IMR-90 (cell line): ENCODE data around the gene LIN7C. TPM values are rescaled to one million over a fixed set of nuclear protein-coding genes. Genes with fewer than 3 reads are reported as not detected.
A peak's percentile ranks its signal among the peaks of the same experiment; 100 is the strongest.

Source experiments
- ATAC-seq: fragments of 200-7000 bp; cut with Tn5 transposase; 2 replicates; pipeline ENCODE4 v1.9.1; 2020; ENCODE audit warnings: low read depth, mild to moderate bottlenecking, moderate library complexity
- BruUV-seq: library from RNA; stranded (reverse); fragments of 400-500 nt; replicated peaks from 2 replicates; lab custom pipeline; 2021; lab: Mats Ljungman, UMichigan
- CTCF ChIA-PET: fragments of 300-600 bp; formaldehyde crosslinking; extraction: SDS; loops from one replicate; lab custom pipeline; 2021; ENCODE audit warnings: antibody characterized with exemption; lab: Yijun Ruan, JAX
- POLR2A ChIA-PET: fragments of 300-600 bp; sonication (Branson Sonifier 250); formaldehyde crosslinking; loops from one replicate; lab custom pipeline; 2022; ENCODE audit warnings: antibody characterized with exemption; ENCODE audit not compliant: unreplicated experiment; lab: Charles Lee
- DNase-seq: peaks from one replicate; pipeline ENCODE4 v3.0.0; 2013
- H2AFZ ChIP-seq: replicated peaks from 2 replicates; pipeline ENCODE3; 2013; ENCODE audit warnings: low read length, mild to moderate bottlenecking; ENCODE audit not compliant: poor library complexity
- H2AK5ac ChIP-seq: 2 replicates; pipeline ENCODE4 v1.6.1; 2013; ENCODE audit warnings: low read depth, low read length, inconsistent platforms
- H2AK9ac ChIP-seq: replicated peaks from 2 replicates; pipeline ENCODE3; 2013; ENCODE audit warnings: mild to moderate bottlenecking, low read depth, low read length, moderate library complexity; ENCODE audit not compliant: poor library complexity
- H2BK120ac ChIP-seq: 2 replicates; pipeline ENCODE4 v1.6.1; 2013; ENCODE audit warnings: low read depth, low read length, inconsistent platforms
- H2BK15ac ChIP-seq: 3 replicates; pipeline ENCODE4 v1.6.1; 2013; ENCODE audit warnings: low read depth, low read length, inconsistent platforms
- H2BK20ac ChIP-seq: 2 replicates; pipeline ENCODE4 v1.6.1; 2013; ENCODE audit warnings: low read depth, mild to moderate bottlenecking, inconsistent platforms, low read length, moderate library complexity
- H2BK5ac ChIP-seq: 2 replicates; pipeline ENCODE4 v1.6.1; 2013; ENCODE audit warnings: mild to moderate bottlenecking, low read depth, low read length, inconsistent platforms; ENCODE audit not compliant: poor library complexity, severe bottlenecking
- H3K14ac ChIP-seq: replicated peaks from 2 replicates; pipeline ENCODE4 v1.6.1; 2013; ENCODE audit warnings: low read depth, low read length, inconsistent platforms
- H3K18ac ChIP-seq: 2 replicates; pipeline ENCODE4 v1.6.1; 2013; ENCODE audit warnings: low read depth, low read length, control low read depth
- H3K23ac ChIP-seq: 2 replicates; pipeline ENCODE4 v1.6.1; 2013; ENCODE audit warnings: low read depth, low read length, inconsistent platforms
- H3K27ac ChIP-seq: 2 replicates; pipeline ENCODE4 v1.5.1; 2013; ENCODE audit warnings: mild to moderate bottlenecking, control low read depth, low read length; ENCODE audit not compliant: insufficient read depth
- H3K27me3 ChIP-seq: 2 replicates; pipeline ENCODE4 v1.6.1; 2013; ENCODE audit warnings: low read length; ENCODE audit not compliant: control insufficient read depth, insufficient read depth
- H3K36me3 ChIP-seq: 2 replicates; pipeline ENCODE4 v1.6.1; 2013; ENCODE audit warnings: low read length, mixed read lengths; ENCODE audit not compliant: control insufficient read depth, insufficient read depth
- H3K4ac ChIP-seq: 2 replicates; pipeline ENCODE4 v1.6.1; 2013; ENCODE audit warnings: low read depth, low read length, inconsistent platforms
- H3K4me1 ChIP-seq: 2 replicates; pipeline ENCODE4 v1.6.1; 2013; ENCODE audit warnings: low read length, mixed read lengths; ENCODE audit not compliant: control insufficient read depth, insufficient read depth
- H3K4me2 ChIP-seq: 2 replicates; pipeline ENCODE4 v1.6.1; 2013; ENCODE audit warnings: low read depth, mild to moderate bottlenecking, control low read depth, low read length, moderate library complexity
- H3K4me3 ChIP-seq: 2 replicates; pipeline ENCODE4 v1.5.1; 2013; ENCODE audit warnings: low read depth, mild to moderate bottlenecking, control low read depth, low read length, moderate library complexity; ENCODE audit not compliant: insufficient read depth
- H3K56ac ChIP-seq: 2 replicates; pipeline ENCODE4 v1.6.1; 2013; ENCODE audit warnings: low read length, inconsistent platforms; ENCODE audit not compliant: insufficient read depth; ENCODE audit errors: extremely low read depth
- H3K79me1 ChIP-seq, 2 experiments: 2 replicates each; pipeline ENCODE4 v1.6.1; 2013; ENCODE audit warnings: low read length in 2 of 2, inconsistent platforms in 1 of 2, low read depth in 1 of 2
- H3K9ac ChIP-seq: 2 replicates; pipeline ENCODE4 v1.6.1; 2013; ENCODE audit warnings: low read depth, low read length, control low read depth
- H3K9me1 ChIP-seq: 2 replicates; pipeline ENCODE4 v1.6.1; 2013; ENCODE audit warnings: low read length, inconsistent platforms; ENCODE audit not compliant: insufficient read depth
- H3K9me3 ChIP-seq: 2 replicates; pipeline ENCODE4 v1.6.1; 2013; ENCODE audit warnings: low read length; ENCODE audit not compliant: control insufficient read depth, insufficient read depth
- H4K20me1 ChIP-seq: 2 replicates; pipeline ENCODE4 v1.6.1; 2013; ENCODE audit warnings: low read length, inconsistent platforms; ENCODE audit not compliant: insufficient read depth
- H4K5ac ChIP-seq: 2 replicates; pipeline ENCODE4 v1.6.1; 2013; ENCODE audit warnings: mild to moderate bottlenecking, low read depth, low read length, control low read depth
- H4K8ac ChIP-seq, 2 experiments: 2 replicates each; pipeline ENCODE4 v1.6.1; 2013; ENCODE audit warnings: low read depth in 2 of 2, low read length in 2 of 2, control low read depth in 1 of 2, inconsistent platforms in 1 of 2
- H4K91ac ChIP-seq: 2 replicates; pipeline ENCODE4 v1.6.1; 2013; ENCODE audit warnings: low read depth, low read length, inconsistent platforms; ENCODE audit not compliant: insufficient read depth
- BHLHE40 ChIP-seq: fragments of 150-350 bp; IDR thresholded peaks from 2 replicates; pipeline ENCODE4 v1.6.1; 2016; ENCODE audit warnings: mild to moderate bottlenecking, low read depth, low read length
- CEBPB ChIP-seq: IDR thresholded peaks from 2 replicates; pipeline ENCODE4 v1.6.1; 2012; ENCODE audit warnings: low read depth, low read length, improper control_type of control experiment
- CHD1 ChIP-seq: IDR thresholded peaks from 2 replicates; pipeline ENCODE4 v1.6.1; 2012; ENCODE audit warnings: low read depth, low read length, improper control_type of control experiment
- FOS ChIP-seq: fragments of 150-350 bp; IDR thresholded peaks from 2 replicates; pipeline ENCODE4 v1.6.1; 2016; ENCODE audit warnings: low read depth, low read length
- MAZ ChIP-seq: IDR thresholded peaks from 2 replicates; pipeline ENCODE4 v1.6.1; 2012; ENCODE audit warnings: low read depth, mild to moderate bottlenecking, low read length, improper control_type of control experiment, moderate library complexity, borderline replicate concordance
- POLR2A ChIP-seq: IDR thresholded peaks from 2 replicates; pipeline ENCODE4 v1.6.1; 2012; ENCODE audit warnings: mild to moderate bottlenecking, low read depth, low read length
- RAD21 ChIP-seq: IDR thresholded peaks from 2 replicates; pipeline ENCODE4 v1.6.1; 2012; ENCODE audit warnings: low read length, improper control_type of control experiment
- RCOR1 ChIP-seq: IDR thresholded peaks from 2 replicates; pipeline ENCODE4 v1.6.1; 2012; ENCODE audit warnings: mild to moderate bottlenecking, low read length, improper control_type of control experiment; ENCODE audit not compliant: insufficient replicate concordance
- RFX5 ChIP-seq: IDR thresholded peaks from 2 replicates; pipeline ENCODE4 v1.8.0; 2012; ENCODE audit warnings: low read depth, mild to moderate bottlenecking, low read length, moderate library complexity
- SMC3 ChIP-seq: fragments of 150-350 bp; IDR thresholded peaks from 2 replicates; pipeline ENCODE4 v1.6.1; 2016; ENCODE audit warnings: low read depth, mild to moderate bottlenecking, antibody characterized with exemption, low read length, moderate library complexity
- dilution Hi-C: fragments of 300-500 bp; cut with HindIII; formaldehyde crosslinking; loops from one replicate; pipeline ENCODE4 v1.14.3; 2018; ENCODE audit warnings: low sequenced_read_pairs; ENCODE audit not compliant: unreplicated experiment
- in situ Hi-C: fragments of 300-500 bp; cut with MboI; formaldehyde crosslinking; loops from 3 replicates; pipeline ENCODE4 v1.14.3; 2019; ENCODE audit warnings: low sequenced_read_pairs, inconsistent platforms, mixed read lengths
- intact Hi-C: fragments of 100-400 bp; cut with micrococcal nuclease; formaldehyde crosslinking; loops from 2 replicates; pipeline ENCODE4 v1.10.0; 2022
- polyA plus RNA-seq, 3 experiments: library from polyadenylated mRNA; depleted of rRNA; stranded (reverse); fragments of >200 nt; gene quantifications; 2 replicates each; pipeline ENCODE4 v1.2.3, GENCODE V29; 2012; ENCODE audit warnings: low replicate concordance in 1 of 3
- total RNA-seq: library from RNA; depleted of rRNA; stranded (reverse); fragments of >200 nt; gene quantifications from 2 replicates; pipeline ENCODE4 v1.2.3, GENCODE V29; 2012
- TF ChIP-seq, protein P1 (sequence below): fragments of 150-350 bp; IDR thresholded peaks from 2 replicates; pipeline ENCODE4 v1.6.1; 2016; ENCODE audit warnings: low read depth, mild to moderate bottlenecking, low read length, moderate library complexity, borderline replicate concordance

The LIN7C gene
- total and polyA plus RNA-seq, 2 of the 4 experiments (the other 2 are of a cell fraction): 12.2 to 25.5 TPM

DNA sequence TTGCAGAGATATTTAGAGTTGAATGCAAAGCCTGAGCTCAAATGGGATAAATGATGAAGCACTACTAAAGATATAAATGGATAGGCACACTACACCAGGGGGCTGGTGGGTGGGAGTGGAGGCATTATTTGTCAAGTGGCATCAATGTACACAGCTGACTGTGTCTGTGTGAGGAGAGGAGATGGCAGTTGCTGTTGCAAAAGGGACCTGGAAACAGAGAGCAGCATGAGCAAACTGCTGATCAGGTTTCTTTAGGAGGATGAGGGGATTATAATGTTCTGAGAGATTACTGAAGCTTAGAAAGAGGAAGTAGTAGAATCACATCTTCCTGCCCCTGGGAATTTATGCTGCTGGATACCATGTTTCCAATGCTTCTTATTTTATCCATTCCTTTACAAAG lies 39.4 kb upstream of the LIN7C start:
- no peak overlapping the region for H4K5ac ChIP-seq
- H3K4me3 ChIP-seq: no peak overlapping the region
- no peak overlapping the region for H3K23ac ChIP-seq
- no peak overlapping the region for H2AFZ ChIP-seq
- H3K27ac ChIP-seq: no peak overlapping the region
- dilution Hi-C loops (no loop called here), intact Hi-C loops (no loop called here), in situ Hi-C loops (no loop called here)
- no peaks in the 10 kb centered on the region for H3K36me3 ChIP-seq
- H3K56ac ChIP-seq: no peak overlapping the region
- H2AK5ac ChIP-seq: no peak overlapping the region
- H4K91ac ChIP-seq: no peak overlapping the region
- ChIA-PET CTCF (no interaction called here), POLR2A (no interaction called here)
- H4K8ac ChIP-seq: no peak overlapping the region
- H3K27me3 ChIP-seq: no peaks in the 10 kb centered on the region
- peak; percentile 32; the same call in 1 of the 2 replicates for ATAC-seq
- no TSS peak for BruUV-seq
- H3K4ac ChIP-seq: no peak overlapping the region
- no peak overlapping the region for H2BK120ac ChIP-seq
- no peak overlapping the region for H3K14ac ChIP-seq
- H2BK20ac ChIP-seq: no peak overlapping the region
- no peak overlapping the region for H3K4me2 ChIP-seq
- H3K79me1 ChIP-seq: no peaks in the 10 kb centered on the region
- TF ChIP-seq CEBPB (no peak), CHD1 (no peak), FOS (no peak), MAZ (no peak), BHLHE40 (no peak), POLR2A (no peak), RAD21 (no peak), RCOR1 (no peak), RFX5 (no peak), SMC3 (no peak)
- TF ChIP-seq, protein P1, sequence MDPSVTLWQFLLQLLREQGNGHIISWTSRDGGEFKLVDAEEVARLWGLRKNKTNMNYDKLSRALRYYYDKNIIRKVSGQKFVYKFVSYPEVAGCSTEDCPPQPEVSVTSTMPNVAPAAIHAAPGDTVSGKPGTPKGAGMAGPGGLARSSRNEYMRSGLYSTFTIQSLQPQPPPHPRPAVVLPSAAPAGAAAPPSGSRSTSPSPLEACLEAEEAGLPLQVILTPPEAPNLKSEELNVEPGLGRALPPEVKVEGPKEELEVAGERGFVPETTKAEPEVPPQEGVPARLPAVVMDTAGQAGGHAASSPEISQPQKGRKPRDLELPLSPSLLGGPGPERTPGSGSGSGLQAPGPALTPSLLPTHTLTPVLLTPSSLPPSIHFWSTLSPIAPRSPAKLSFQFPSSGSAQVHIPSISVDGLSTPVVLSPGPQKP: no peak
- H2AK9ac ChIP-seq: no peak overlapping the region
- no peak overlapping the region for H3K9ac ChIP-seq
- no peaks in the 10 kb centered on the region for H4K20me1 ChIP-seq
- H3K9me3 ChIP-seq: no peaks in the 10 kb centered on the region
- no peaks in the 10 kb centered on the region for H3K9me1 ChIP-seq
- DNase-seq: no peak
- H2BK15ac ChIP-seq: no peak overlapping the region
- H3K18ac ChIP-seq: no peak overlapping the region
- no peak overlapping the region for H2BK5ac ChIP-seq
- H3K4me1 ChIP-seq: no peaks in the 10 kb centered on the region
